Heart left ventricle (tissue), 16 donors: ENCODE data around the gene CDCA4. TPM values are rescaled to one million over a fixed set of nuclear protein-coding genes. Genes with fewer than 3 reads are reported as not detected.

Experiments
- ATAC-seq, 4 donors: fragments of 200-7000 bp; cut with Tn5 transposase; one replicate each; pipeline ENCODE4 v1.9.1; 2020 to 2022; ENCODE audit warnings: moderate library complexity in 4 of 4, mild to moderate bottlenecking in 3 of 4, moderate number of reproducible peaks in 1 of 4
- DNase-seq, 5 donors: peaks; one replicate each; pipeline ENCODE4 v3.0.0-alpha.2; 2020
- H3K27ac ChIP-seq, 12 donors: fragments of 200-600 bp; sonication (generic) in 4 of 12; one replicate each; pipeline versions ENCODE4 v1.5.0 to v1.8.0; 2016 to 2022; ENCODE audit warnings: mild to moderate bottlenecking in 2 of 12
- H3K27me3 ChIP-seq, 9 donors: fragments of 200-600 bp; sonication (generic) in 2 of 9; one replicate each; pipeline versions ENCODE4 v1.5.1 to v1.8.0; 2016 to 2022; ENCODE audit warnings: mild to moderate bottlenecking in 3 of 9
- H3K36me3 ChIP-seq, 9 donors: fragments of 200-600 bp; sonication (generic) in 2 of 9; one replicate each; pipeline versions ENCODE4 v1.5.0 to v1.8.0; 2018 to 2022; ENCODE audit warnings: mild to moderate bottlenecking in 2 of 9
- H3K4me1 ChIP-seq, 12 donors: fragments of 200-600 bp; sonication (generic) in 4 of 12; one replicate each; pipeline versions ENCODE4 v1.5.0 to v1.8.0; 2016 to 2022; ENCODE audit warnings: mild to moderate bottlenecking in 3 of 12
- H3K4me3 ChIP-seq, 12 donors: fragments of 200-600 bp; sonication (generic) in 4 of 12; one replicate each; pipeline versions ENCODE4 v1.5.0 to v1.8.0; 2017 to 2022; ENCODE audit warnings: mild to moderate bottlenecking in 9 of 12, moderate library complexity in 4 of 12
- H3K9me3 ChIP-seq, 12 donors: fragments of 200-600 bp; sonication (generic) in 4 of 12; one replicate each; pipeline versions ENCODE4 v1.5.0 to v1.8.0; 2016 to 2022; ENCODE audit warnings: mild to moderate bottlenecking in 1 of 12
- POLR2A ChIP-seq, 2 donors: fragments of 450-650 bp; IDR thresholded peaks; one replicate each; pipeline ENCODE4 v1.6.1; 2017; ENCODE audit warnings: antibody characterized with exemption in 2 of 2, mild to moderate bottlenecking in 2 of 2, moderate library complexity in 2 of 2
- WGBS, 4 donors: extraction: QIAGEN DNeasy Blood & Tissue Kit in 2 of 4; methylation state at CpG; one replicate each; pipeline versions ENCODE4 v1.1.5 to v1.1.7; 2013 to 2018; 5-methylcytosine and 5-hydroxymethylcytosine counted together
- intact Hi-C, 10 donors: fragments of 100-400 bp; cut with DNase I; formaldehyde crosslinking; loops; one replicate each; pipeline versions ENCODE4 v1.11.1 to v1.14.2; 2022
- polyA plus RNA-seq, 2 donors: library from polyadenylated mRNA; stranded (reverse); fragments of 200-250 nt; gene quantifications; one replicate each; pipeline ENCODE4 v1.2.3, GENCODE V29; 2013
- total RNA-seq, 9 donors: library from RNA; depleted of rRNA in 2 of 9; stranded (reverse); fragments of >200 nt in 2 of 9; fragmentation: NEBNext Ultra II Directional in 3 of 9; extraction: Animal tissue kit (Norgen Biotek cat#: 25700) in 3 of 9; gene quantifications; one replicate each; pipeline versions ENCODE4 v1.1.0 to v1.2.4, GENCODE V29; 2016 to 2023
- TF ChIP-seq, protein P1 (sequence below), 12 donors: fragments of 200-600 bp; sonication (generic) in 4 of 12; IDR thresholded peaks; one replicate each; pipeline versions ENCODE4 v1.5.0 to v1.8.0; 2018 to 2022; ENCODE audit warnings: antibody characterized with exemption in 12 of 12, mild to moderate bottlenecking in 5 of 12
- donor health status: ischemic (EF 13 %, LVEDD 7.1; RV severe dilation, severe dysfunction).
- donor health status: healthy with polysubstance abuse.
- donor health status: DM: no; HTN: yes; CAD: no.
- donor health status: DM: no; HTN: no; CAD: no.
- donor health status: ischemic (EF 25% LVEDD 6.9; RV normal size, moderate dysfunction).
- donor health status: ischemic (EF 25% LVEDD 5.7; RV mildly dilated, moderate dysfunction).
- donor health status: healthy.
- donor health status: DM: yes; HTN: yes; CAD: no.
- donor health status: ischemic (EF 35%, LVEDD 5.7; RV mildly dilated, moderate dysfunction).
- donor health status: nonischemic (EF 11% LVEDD 7.7; RV severe dilation, severe dysfunction).
- donor health status: DM: yes; HTN: yes; CAD: no.
- donor health status: PGD.
- donor health status: ischemic (EF 29% LVEDD 5.4; RV normal size, mild dysfunction).
- donor health status: nonischemic (EF 23%, LVEDD 6.1; RV moderate dilation, normal function).

CDCA4 gene
- total and polyA plus RNA-seq, 11 donors = 1.4 to 6.0 (median 2.4) TPM

DNA sequence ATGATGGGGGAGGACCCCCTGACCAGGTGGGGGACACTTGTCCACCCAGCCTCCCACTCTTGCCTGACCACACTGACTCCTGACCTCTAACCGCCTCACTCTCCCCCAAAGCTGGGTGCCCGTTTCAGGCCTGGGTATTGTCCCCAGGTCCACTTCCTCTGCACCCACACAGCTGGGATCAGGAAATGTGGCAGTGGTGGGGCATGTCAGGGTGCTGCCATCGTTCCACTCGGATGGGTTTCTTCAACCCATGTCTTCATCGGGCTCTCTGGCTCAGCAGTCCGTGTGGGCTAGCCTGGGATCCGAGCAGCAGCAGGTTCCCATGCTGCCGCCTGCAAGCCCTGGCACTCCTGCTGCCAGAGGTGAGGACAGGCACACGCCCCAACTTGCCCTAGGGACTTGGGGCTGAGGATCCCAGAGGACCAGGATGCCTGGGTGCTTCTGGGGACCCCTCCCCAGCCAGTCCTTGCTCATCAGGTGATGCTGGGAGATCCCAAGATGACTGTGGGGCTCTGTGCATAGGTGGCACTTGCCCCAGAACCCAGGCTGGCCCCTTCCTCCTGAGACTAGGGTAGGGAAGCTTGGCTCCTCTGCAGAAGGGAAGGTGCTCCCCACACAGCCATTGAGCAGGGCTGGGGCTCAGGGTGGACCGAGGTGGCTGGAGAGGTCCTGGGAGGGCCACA, 38.2 kb downstream of the CDCA4 start:
- intact Hi-C loops = loop anchor here in 3 of 10 donors (2.0 to 5.0 kb wide), 2 partner anchors 38 to 40 kb away; partner anchors contain the start of gene CDCA4 (in 3 of the 3)
- H3K4me1 ChIP-seq = peaks cover 0 to 41% (median 17%) of the 10 kb centered on the region in 12 donors
- peak in 1 of 5 donors; percentile 54 for DNase-seq

DNA sequence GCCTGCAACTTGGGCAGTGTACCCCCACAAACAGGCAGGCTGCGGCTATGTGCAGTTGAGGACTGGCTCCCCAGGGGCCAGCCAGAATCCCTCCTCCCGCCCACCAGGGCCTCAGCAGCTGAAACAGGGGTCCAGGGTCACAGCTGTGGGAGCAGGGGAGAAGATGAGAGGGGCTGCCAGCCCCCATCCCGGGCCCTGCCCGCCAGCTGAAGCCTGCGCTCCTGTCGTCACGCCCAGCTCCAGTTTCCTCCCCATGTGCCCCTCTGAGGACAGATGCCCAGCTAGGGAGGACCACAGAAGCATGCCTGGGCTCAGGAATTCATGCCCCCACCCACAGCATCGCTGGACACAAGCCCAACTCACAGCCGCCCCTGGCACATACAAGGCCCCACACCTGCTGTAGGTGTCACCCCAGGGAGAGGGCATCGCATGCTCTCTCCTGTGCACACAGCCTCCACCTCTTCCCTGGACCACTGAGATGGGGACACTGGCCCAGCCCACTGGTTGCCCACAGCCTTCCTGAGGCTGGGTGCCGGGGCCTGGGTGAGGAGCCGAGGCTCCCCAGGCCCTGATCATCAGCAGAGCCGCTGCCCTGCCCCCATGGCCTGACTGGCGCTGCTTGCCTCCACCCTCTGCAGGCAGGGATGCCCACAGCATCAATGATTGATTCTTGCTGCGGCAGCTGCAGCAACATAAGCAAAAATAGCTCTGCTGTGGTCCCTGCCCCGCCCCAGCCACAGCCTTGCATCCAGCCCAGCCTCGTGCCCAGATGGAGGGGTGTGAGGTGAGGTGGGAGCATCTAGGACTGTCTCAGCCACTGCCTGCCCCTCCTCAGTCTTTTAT, 39.0 kb downstream of the CDCA4 start:
- H3K27ac ChIP-seq = no peak overlapping the region
- intact Hi-C loops = loop anchor here in 3 of 10 donors (2.0 to 5.0 kb wide), 2 partner anchors 39 to 40 kb away; partner anchors contain the start of gene CDCA4 (in 3 of the 3)
- H3K4me3 ChIP-seq = no peak overlapping the region
- 82 to 84% (median 84%) methylated on average over 6 to 17 of the region's 17 CpGs for WGBS, 4 donors
- no peak for ATAC-seq
- no peaks in the 10 kb centered on the region for H3K9me3 ChIP-seq
- TF ChIP-seq, protein P1, sequence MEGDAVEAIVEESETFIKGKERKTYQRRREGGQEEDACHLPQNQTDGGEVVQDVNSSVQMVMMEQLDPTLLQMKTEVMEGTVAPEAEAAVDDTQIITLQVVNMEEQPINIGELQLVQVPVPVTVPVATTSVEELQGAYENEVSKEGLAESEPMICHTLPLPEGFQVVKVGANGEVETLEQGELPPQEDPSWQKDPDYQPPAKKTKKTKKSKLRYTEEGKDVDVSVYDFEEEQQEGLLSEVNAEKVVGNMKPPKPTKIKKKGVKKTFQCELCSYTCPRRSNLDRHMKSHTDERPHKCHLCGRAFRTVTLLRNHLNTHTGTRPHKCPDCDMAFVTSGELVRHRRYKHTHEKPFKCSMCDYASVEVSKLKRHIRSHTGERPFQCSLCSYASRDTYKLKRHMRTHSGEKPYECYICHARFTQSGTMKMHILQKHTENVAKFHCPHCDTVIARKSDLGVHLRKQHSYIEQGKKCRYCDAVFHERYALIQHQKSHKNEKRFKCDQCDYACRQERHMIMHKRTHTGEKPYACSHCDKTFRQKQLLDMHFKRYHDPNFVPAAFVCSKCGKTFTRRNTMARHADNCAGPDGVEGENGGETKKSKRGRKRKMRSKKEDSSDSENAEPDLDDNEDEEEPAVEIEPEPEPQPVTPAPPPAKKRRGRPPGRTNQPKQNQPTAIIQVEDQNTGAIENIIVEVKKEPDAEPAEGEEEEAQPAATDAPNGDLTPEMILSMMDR (IDR thresholded peaks at IDR 0.05) = no peak
- no peak for TF ChIP-seq POLR2A (IDR thresholded peaks at IDR 0.05)
- peaks cover 0 to 13% (median 0%) of the 10 kb centered on the region in 9 donors for H3K27me3 ChIP-seq
- H3K36me3 ChIP-seq = no peaks in the 10 kb centered on the region
- peak in 1 of 5 donors; percentile 41 for DNase-seq
- H3K4me1 ChIP-seq = peaks cover 0 to 40% (median 22%) of the 10 kb centered on the region in 12 donors

More for the DNA sequence above, 38.2 kb downstream of the CDCA4 start:
- no peak for TF ChIP-seq POLR2A (IDR thresholded peaks at IDR 0.05)
- TF ChIP-seq, protein P1 (IDR thresholded peaks at IDR 0.05) = no peak
- ATAC-seq = no peak
- Histone ChIP-seq H3K36me3 (no peaks in the 10 kb centered on the region), H3K27ac (no peak overlapping the region), H3K9me3 (no peaks in the 10 kb centered on the region), H3K27me3 (peaks cover 0 to 6% (median 0%) of the 10 kb centered on the region in 9 donors), H3K4me3 (no peak overlapping the region)
- 81 to 86% (median 86%) methylated on average over 8 to 10 of the region's 10 CpGs for WGBS, 4 donors

DNA sequence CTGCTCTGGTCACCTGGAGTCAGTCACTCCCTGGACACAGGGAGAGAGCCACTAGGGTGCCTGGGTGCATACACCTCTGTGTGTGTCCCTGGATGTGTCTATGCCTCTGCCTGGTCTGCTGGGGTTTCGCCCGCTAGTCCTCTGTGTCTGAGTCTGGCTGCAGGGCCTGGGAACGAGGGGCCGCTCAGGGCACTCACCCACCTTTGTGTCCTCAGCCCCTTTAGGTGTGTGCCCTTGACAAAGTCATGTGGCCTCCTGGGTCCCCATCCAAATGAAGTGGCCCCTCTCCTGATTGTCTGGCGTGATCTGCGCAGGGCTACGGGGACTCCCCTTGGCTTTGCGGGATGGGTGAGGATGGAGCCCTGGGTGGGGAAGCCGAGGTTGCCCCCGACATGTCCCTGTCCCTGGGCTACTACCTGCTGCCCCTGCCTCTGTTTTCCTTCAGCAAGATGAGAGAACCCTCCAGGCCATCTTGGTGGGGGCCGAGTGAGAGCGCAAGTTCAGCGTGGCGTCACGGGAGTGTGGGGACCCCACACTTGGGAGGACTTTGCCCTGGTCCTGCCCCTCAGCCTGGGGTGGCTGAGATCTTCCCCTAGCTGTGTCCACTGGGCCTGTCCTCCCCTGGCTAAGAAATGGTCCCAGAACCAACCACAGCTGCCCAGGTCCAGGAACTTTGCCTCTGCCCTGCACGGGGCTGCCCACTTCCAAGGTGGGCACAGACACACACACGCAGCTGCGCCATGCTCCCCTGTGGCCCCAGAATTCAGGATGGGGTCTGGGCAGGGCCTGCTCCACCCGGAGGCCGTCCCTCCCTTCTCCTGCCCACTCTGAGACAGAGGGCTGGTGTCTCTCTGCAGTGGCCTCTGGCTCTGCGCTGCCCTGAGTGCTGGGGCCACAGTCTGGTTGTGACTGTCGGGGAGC, 40.0 kb downstream of the CDCA4 start:
- Histone ChIP-seq H3K9me3 (no peaks in the 10 kb centered on the region), H3K36me3 (no peaks in the 10 kb centered on the region), H3K27ac (peak overlapping the region in 4 of 12 donors; percentile 38 to 70 (median 54)), H3K27me3 (peaks cover 0 to 17% (median 0%) of the 10 kb centered on the region in 9 donors), H3K4me1 (peaks cover 0 to 37% (median 23%) of the 10 kb centered on the region in 12 donors), H3K4me3 (no peak overlapping the region)
- 89 to 93% (median 91%) methylated on average over 13 to 22 of the region's 22 CpGs for WGBS, 4 donors
- intact Hi-C loops = loop anchor here in 2 of 10 donors (5.0 kb wide), 1 partner anchor 41 kb away; the partner anchor contains the start of gene CDCA4 (in 2 of the 2)
- TF ChIP-seq, protein P1 (IDR thresholded peaks at IDR 0.05) = no peak
- no peak for TF ChIP-seq POLR2A (IDR thresholded peaks at IDR 0.05)
- ATAC-seq (no peak), DNase-seq (peak in 1 of 5 donors; percentile 41)
